Activated T-cell treated with anti-CD3 and anti-CD28 coated beads, Interleukin-2, amount 50 U/mL, for 72 hours (primary cell): ENCODE results near the gene SETD7. TPM values are rescaled to one million over a fixed set of nuclear protein-coding genes. Genes with fewer than 3 reads are reported as not detected.
"Not testable (repeated sequence)": the region's sequence is repeated elsewhere in the genome, so short reads cannot be mapped to it uniquely, and the experiment has no call there.

ENCODE experiments used
- ATAC-seq, 2 donors: fragments of 150-1000 bp; cut with Tn5 transposase; replicated peaks in 1 of 2; 2 replicates each; pipeline ENCODE4 v1.10.0; 2021; ENCODE audit warnings: moderate library complexity in 2 of 2, mild to moderate bottlenecking in 1 of 2
- DNase-seq, 2 donors: peaks; one replicate each; pipeline ENCODE4 v3.0.0; 2021 to 2022; ENCODE audit warnings: mixed read lengths in 1 of 2
- H3K27ac Mint-ChIP-seq: one replicate; pipeline ENCODE4 v1.8.0; 2022; ENCODE audit warnings: mild to moderate bottlenecking, moderate library complexity, mixed read lengths
- H3K27me3 Mint-ChIP-seq: one replicate; pipeline ENCODE4 v1.8.0; 2022; ENCODE audit warnings: low read depth, mixed read lengths
- H3K36me3 Mint-ChIP-seq, 2 donors: one replicate each; pipeline ENCODE4 v1.8.0; 2022; ENCODE audit warnings: mixed read lengths in 2 of 2, mild to moderate bottlenecking in 1 of 2; ENCODE audit not compliant: insufficient read depth in 2 of 2
- H3K4me1 Mint-ChIP-seq: one replicate; pipeline ENCODE4 v1.8.0; 2022; ENCODE audit warnings: low read depth, mixed read lengths
- H3K4me3 Mint-ChIP-seq, 2 donors: one replicate each; pipeline ENCODE4 v1.8.0; 2022; ENCODE audit warnings: mild to moderate bottlenecking in 2 of 2, mixed read lengths in 2 of 2, moderate library complexity in 2 of 2
- H3K9me3 Mint-ChIP-seq, 2 donors: one replicate each; pipeline ENCODE4 v1.8.0; 2022; ENCODE audit warnings: mixed read lengths in 2 of 2
- total RNA-seq, 2 donors: library from RNA; stranded (reverse); gene quantifications; one replicate each; pipeline ENCODE4 v1.2.3, GENCODE V29; 2022

The SETD7 gene
- total RNA-seq, 2 donors from 2014 or later, result 19.8 to 20.8 TPM

DNA sequence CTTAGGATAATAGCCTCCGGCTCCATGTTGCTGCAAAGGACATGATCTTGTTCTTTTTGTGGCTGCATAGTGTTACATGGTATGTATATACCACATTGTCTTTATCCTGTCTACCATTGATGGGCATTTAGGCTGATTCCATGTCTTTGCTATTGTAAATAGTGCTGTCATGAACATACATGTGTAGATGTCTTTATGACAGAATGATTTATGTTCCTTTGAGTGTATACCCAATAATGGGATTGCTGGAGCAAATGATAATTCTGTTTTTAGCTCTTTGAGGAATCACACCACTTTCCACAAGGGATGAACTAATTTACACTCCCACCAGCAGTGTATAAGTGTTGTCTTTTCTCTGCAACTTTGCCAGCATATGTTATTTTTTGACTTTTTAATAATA is 97.5 kb downstream of the SETD7 start:
- peak overlapping the region in 1 of 2 donors; percentile 34 for H3K4me3 Mint-ChIP-seq
- H3K27ac Mint-ChIP-seq, result no peak overlapping the region
- peaks cover 3 to 6% of the 10 kb centered on the region in 2 donors for H3K36me3 Mint-ChIP-seq
- DNase-seq (no peak), ATAC-seq (no peak)
- no peaks in the 10 kb centered on the region for H3K27me3 Mint-ChIP-seq
- H3K9me3 Mint-ChIP-seq, result no peaks in the 10 kb centered on the region
- peaks cover 68% of the 10 kb centered on the region for H3K4me1 Mint-ChIP-seq

DNA sequence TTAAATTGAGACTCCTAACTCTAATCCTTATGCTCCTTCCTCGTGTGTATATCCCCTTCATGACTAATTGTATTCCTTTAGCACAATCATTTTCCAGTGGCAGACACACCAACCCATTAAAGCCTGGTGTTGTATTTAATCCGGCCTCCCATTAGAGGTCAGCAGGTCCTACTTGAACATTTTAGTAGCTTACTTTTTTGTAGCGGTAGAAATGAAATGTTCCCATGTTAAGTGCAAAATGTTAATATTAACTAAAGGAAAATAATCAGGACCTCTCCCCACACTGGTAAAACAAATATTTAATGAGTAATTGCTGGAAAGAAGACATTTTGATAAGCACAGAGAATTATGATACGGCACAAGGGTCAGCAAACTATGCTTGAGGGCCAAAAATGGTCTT is 98.7 kb downstream of the SETD7 start:
- ATAC-seq, result no peak
- Mint-ChIP-seq H3K4me1 (peaks cover 74% of the 10 kb centered on the region), H3K4me3 (peak overlapping the region in 1 of 2 donors; percentile 45)

DNA sequence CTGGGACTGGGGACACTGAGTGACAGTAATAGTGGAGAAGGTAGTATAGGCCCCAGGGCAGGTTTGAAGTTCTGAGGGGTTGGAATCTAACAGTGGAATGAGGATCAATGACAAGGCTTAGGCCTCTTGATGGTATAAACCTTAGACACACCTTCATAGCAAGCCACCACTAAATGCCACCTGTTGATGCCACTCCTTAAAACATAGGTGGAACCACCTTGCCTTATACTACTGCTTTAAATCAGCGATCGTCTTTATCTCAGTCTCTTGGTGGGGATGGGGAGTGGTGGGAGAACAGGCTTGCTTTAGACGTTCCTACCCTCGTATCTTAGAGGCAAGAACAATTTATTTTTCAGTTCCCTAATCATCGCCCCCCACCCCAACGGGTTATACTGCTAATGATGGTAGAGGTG is 100.9 kb downstream of the SETD7 start:
- Mint-ChIP-seq H3K4me3 (peak overlapping the region; percentile 82 to 98), H3K9me3 (no peaks in the 10 kb centered on the region), H3K36me3 (peaks cover 2 to 4% of the 10 kb centered on the region in 2 donors), H3K27me3 (no peaks in the 10 kb centered on the region), H3K27ac (peak overlapping the region; percentile 74), H3K4me1 (peaks cover 76% of the 10 kb centered on the region)
- ATAC-seq, result no peak
- DNase-seq, result no peak

More for the DNA sequence above, 98.7 kb downstream of the SETD7 start:
- DNase-seq, result no peak
- Mint-ChIP-seq H3K36me3 (peaks cover 3 to 6% of the 10 kb centered on the region in 2 donors), H3K27me3 (no peaks in the 10 kb centered on the region), H3K27ac (no peak overlapping the region), H3K9me3 (no peaks in the 10 kb centered on the region)

DNA sequence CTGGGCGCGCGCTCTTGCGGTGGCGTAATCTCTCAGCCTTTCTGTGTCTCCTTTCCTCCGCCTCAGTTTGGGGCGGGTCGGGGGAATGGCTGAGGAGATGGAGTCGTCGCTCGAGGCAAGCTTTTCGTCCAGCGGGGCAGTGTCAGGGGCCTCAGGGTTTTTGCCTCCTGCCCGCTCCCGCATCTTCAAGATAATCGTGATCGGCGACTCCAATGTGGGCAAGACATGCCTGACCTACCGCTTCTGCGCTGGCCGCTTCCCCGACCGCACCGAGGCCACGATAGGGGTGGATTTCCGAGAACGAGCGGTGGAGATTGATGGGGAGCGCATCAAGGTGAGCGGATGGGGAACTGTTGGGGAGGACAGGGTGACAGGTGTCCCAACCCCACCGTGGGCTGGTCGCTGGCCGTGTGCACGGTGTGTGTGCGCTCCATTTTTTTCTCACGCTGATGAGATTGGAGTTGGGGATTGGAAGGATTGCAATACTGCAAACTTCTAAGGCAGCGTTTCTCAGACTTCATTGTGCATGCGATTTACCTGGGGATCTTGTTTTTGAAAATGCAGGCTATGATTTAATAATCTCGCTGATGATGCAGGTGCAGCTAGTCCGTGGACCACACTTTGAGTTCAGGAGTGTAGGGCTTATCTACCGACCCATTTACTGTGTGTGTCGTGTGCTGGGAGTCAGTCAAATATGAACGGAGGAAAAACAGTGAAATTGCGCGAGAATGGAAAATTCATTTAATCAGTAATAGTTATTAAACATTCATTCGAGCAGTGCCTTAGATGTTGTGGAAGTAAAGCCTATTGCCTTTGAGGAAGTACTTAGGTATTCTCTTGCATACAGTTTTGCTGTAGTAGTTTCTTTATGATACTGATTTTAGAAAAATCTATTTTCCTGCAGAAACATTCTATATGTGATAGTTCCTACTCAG is 101.6 kb downstream of the SETD7 start, which contains the start of gene RAB33B:
Gene RAB33B, plus strand, starts transcription at position 11 of the 935 bp plus-strand sequence. Its CDS starts 75 bp downstream, at position 86.
- H3K27ac Mint-ChIP-seq, result peak within 1 kb of the TSS; percentile 98
- peak in 1 of 2 donors; percentile 2 for ATAC-seq
- peaks cover 69% of the 10 kb centered on the region for H3K4me1 Mint-ChIP-seq
- no peak for DNase-seq
- peaks cover 2 to 4% of the 10 kb centered on the region in 2 donors for H3K36me3 Mint-ChIP-seq
- no peaks in the 10 kb centered on the region for H3K27me3 Mint-ChIP-seq
- H3K4me3 Mint-ChIP-seq, result peak within 1 kb of the TSS; percentile 82 to 98
- no peaks in the 10 kb centered on the region for H3K9me3 Mint-ChIP-seq

DNA sequence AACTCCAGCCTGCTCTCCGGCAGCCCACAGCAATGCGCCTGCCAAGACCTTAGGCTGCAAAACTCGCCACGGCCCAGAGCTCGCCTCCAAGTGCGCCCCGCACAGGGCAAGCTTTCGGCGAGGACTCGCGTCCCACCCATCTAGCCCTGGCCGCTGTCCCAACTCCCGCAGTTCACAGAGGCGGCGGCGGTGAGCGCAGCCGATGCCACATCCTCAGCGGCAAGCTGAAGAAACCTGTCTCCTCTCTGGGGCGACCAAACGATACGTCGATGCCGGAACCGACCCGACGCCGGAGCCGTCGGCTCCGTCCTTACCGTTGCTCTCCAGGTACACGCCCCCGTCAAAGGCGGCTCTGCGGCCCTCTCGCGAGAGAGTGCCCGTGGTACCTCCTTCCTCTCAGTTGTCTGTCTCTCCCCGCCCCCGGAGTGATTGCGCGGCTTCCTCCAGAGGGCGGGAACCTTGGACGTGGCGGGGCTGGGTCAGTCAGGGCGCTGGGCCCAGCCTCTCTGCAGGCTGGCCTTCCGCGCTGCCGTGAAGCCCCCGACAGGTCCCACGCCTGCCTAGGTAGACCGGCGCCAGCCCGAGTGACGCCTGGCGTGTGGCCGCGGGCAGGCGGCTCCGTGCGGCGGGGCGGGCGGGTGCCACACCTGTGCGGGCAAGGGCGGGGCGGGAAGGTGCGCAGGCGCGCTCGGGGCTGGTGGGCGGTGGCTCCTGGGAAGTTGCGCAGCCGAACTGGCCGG is 102.5 kb downstream of the SETD7 start:
- DNase-seq (peak; percentile 98 to 99), ATAC-seq (peak; percentile 90)
- Mint-ChIP-seq H3K27me3 (no peaks in the 10 kb centered on the region), H3K4me1 (peaks cover 60% of the 10 kb centered on the region), H3K36me3 (peaks cover 2 to 4% of the 10 kb centered on the region in 2 donors), H3K4me3 (peak overlapping the region; percentile 82 to 98), H3K9me3 (no peaks in the 10 kb centered on the region), H3K27ac (peak overlapping the region; percentile 98)

DNA sequence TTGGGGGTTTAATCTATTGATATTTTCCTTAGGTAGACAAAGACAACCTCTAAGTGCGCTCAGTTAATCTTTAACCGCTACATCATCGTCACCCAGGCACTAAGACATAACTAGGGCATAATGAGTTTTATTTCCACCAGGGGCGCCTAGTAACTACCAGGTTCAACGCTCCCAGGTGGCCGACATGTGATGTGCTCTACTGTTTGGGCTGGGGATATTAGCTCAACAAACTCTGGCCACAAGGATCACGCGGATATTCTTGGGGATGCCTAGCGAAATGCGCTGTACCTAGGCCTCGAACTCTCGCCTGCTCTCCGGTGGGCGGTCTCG is 103.0 kb downstream of the SETD7 start:
- peak; percentile 69 to 73 for DNase-seq
- H3K27me3 Mint-ChIP-seq, result no peaks in the 10 kb centered on the region
- H3K4me3 Mint-ChIP-seq, result peak overlapping the region; percentile 82 to 98
- H3K4me1 Mint-ChIP-seq, result peaks cover 55% of the 10 kb centered on the region
- no peaks in the 10 kb centered on the region for H3K9me3 Mint-ChIP-seq
- peaks cover 0 to 4% of the 10 kb centered on the region in 2 donors for H3K36me3 Mint-ChIP-seq
- peak; percentile 55 to 61 for ATAC-seq
- H3K27ac Mint-ChIP-seq, result peak overlapping the region; percentile 98

DNA sequence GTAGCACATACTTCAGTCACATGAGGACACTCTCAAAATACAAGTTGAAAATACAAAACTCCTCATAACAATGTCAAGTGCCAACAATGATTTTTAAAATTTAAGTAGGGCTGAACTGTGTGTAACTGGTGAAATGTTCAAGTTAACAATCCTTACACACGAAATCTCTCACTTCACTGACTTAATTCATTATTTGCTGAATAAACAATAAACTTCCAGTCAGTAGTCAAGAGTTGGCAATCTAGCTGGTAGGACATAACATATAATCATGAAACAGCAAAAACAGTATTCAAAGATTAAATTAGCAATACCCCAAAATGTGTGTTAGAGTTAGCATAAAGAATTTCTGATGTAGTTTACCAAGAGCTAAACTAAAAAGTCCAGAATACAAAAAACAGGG is 104.0 kb downstream of the SETD7 start:
- ATAC-seq (no peak), DNase-seq (no peak)
- H3K27me3 Mint-ChIP-seq, result no peaks in the 10 kb centered on the region
- H3K4me1 Mint-ChIP-seq, result peaks cover 45% of the 10 kb centered on the region
- H3K9me3 Mint-ChIP-seq, result no peaks in the 10 kb centered on the region
- peak overlapping the region; percentile 82 to 98 for H3K4me3 Mint-ChIP-seq
- peaks cover 0 to 4% of the 10 kb centered on the region in 2 donors for H3K36me3 Mint-ChIP-seq
- peak overlapping the region; percentile 98 for H3K27ac Mint-ChIP-seq

DNA sequence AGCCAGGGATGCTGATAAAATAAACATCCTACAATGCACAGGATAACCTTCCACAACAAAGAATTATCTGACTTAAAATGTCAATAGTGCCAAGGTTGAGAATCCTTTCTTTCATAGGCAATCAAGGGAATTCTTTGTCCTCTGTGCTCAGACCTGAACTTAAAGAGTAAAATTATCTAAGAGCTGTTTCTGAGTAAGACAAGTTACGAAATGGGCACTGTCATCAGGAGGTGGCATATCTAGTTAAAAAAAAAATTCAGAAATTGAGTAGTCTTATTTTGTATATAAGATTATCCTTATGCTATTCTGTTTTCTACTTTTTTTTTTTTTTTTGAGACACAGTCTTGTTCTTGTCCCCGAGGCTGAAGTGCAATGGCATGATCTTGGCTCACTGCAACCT is 105.4 kb downstream of the SETD7 start:
- no peak overlapping the region for H3K4me3 Mint-ChIP-seq
- no peak overlapping the region for H3K27ac Mint-ChIP-seq
- H3K36me3 Mint-ChIP-seq, result peaks cover 0 to 4% of the 10 kb centered on the region in 2 donors
- DNase-seq (no peak), ATAC-seq (no peak)
- H3K4me1 Mint-ChIP-seq, result peaks cover 31% of the 10 kb centered on the region
- H3K27me3 Mint-ChIP-seq, result no peaks in the 10 kb centered on the region
- H3K9me3 Mint-ChIP-seq, result no peaks in the 10 kb centered on the region

DNA sequence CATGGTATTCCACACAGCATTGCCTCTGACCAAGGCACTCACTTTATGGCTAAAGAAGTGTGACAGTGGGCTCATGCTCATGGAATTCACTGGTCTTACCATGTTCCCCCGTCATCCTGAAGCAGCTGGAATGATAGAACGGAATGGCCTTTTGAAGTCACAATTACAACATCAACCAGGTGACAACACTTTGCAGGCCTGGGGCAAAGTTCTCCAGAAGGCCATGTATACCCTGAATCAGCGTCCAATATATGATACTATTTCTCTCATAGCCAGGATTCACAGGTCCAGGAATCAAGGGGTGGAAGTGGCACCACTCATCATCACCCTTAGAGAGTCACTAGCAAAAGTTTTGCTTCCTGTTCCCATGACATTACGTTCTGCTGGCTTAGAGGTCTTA is 108.9 kb downstream of the SETD7 start:
- not testable (repeated sequence) for H3K4me1 Mint-ChIP-seq, H3K9me3 Mint-ChIP-seq, H3K4me3 Mint-ChIP-seq, ATAC-seq, H3K27ac Mint-ChIP-seq, DNase-seq, H3K36me3 Mint-ChIP-seq, H3K27me3 Mint-ChIP-seq

Other genes with a start within 250 kb of the SETD7 start
- 10 to 100 TPM; 10.4 to 11.6 TPM for gene RAB33B, start 102.1 kb downstream of the SETD7 start, total RNA-seq
- 10 to 100 TPM in 1 of 2 donors, 1 to 10 TPM in 1; 8.2 to 17.6 TPM for gene MGST2, start 109.6 kb upstream of the SETD7 start, total RNA-seq